Cardiac septum (tissue), 1 donor: Measurements from ENCODE around the gene PLA2G4D. TPM values are rescaled to one million over a fixed set of nuclear protein-coding genes. Genes with fewer than 3 reads are reported as not detected.

ENCODE experiments used
- DNase-seq: peaks from one replicate; pipeline ENCODE4 v3.0.0-alpha.2; 2020; ENCODE audit warnings: low spot score
- intact Hi-C: fragments of 100-400 bp; cut with DNase I; formaldehyde crosslinking; loops from one replicate; pipeline ENCODE4 v1.14.0; 2022
- total RNA-seq: library from RNA; stranded (reverse); fragmentation: NEBNext Ultra II Directional; extraction: Animal tissue kit (Norgen Biotek cat#: 25700); gene quantifications from one replicate; pipeline ENCODE4 v1.2.1, GENCODE V29; 2021
- donor health status: DM: no; HTN: no; CAD: no.

The PLA2G4D gene
- total RNA-seq, 1 donor from 2014 or later: not detected

GRCh38 chr15:42080919-42081830 lies 13.2 kb downstream of the PLA2G4D start:
- intact Hi-C loops: loop anchor here (5.0 kb wide), 1 partner anchor 56 kb away; no protein-coding TSS in a partner anchor
- DNase-seq: no peak

GRCh38 chr15:42080186-42080918 lies 14.0 kb downstream of the PLA2G4D start:
- DNase-seq: peak; percentile 38
- intact Hi-C loops: loop anchor here (5.0 kb wide), 1 partner anchor 57 kb away; no protein-coding TSS in a partner anchor

GRCh38 chr15:42079401-42079908 lies 14.9 kb downstream of the PLA2G4D start:
- DNase-seq: peak; percentile 53
- intact Hi-C loops: no loop called here

GRCh38 chr15:42078903-42079302 lies 15.5 kb downstream of the PLA2G4D start:
- intact Hi-C loops: no loop called here
- no peak for DNase-seq

- peak; percentile 9 for DNase-seq
- intact Hi-C loops: no loop called here
Measured at GRCh38 chr15:42077689-42078088, 16.7 kb downstream of the PLA2G4D start.

GRCh38 chr15:42073418-42073817 lies 20.9 kb downstream of the PLA2G4D start:
- peak; percentile 33 for DNase-seq
- intact Hi-C loops: no loop called here

GRCh38 chr15:42072141-42072685 lies 22.1 kb downstream of the PLA2G4D start:
- intact Hi-C loops: no loop called here
- DNase-seq: peak; percentile 12

- DNase-seq: peak; percentile 51
- intact Hi-C loops: no loop called here
Measured at GRCh38 chr15:42071717-42072116, 22.6 kb downstream of the PLA2G4D start.

GRCh38 chr15:42070976-42071350 lies 23.4 kb downstream of the PLA2G4D start:
- DNase-seq: peak; percentile 74
- intact Hi-C loops: no loop called here

- peak; percentile 53 for DNase-seq
- intact Hi-C loops: no loop called here
Measured at GRCh38 chr15:42070279-42070975, 23.9 kb downstream of the PLA2G4D start.

- intact Hi-C loops: loop anchor here (5.0 kb wide), 1 partner anchor 68 kb away; no protein-coding TSS in a partner anchor
- DNase-seq: peak; percentile 60
Measured at GRCh38 chr15:42069496-42070278, 24.7 kb downstream of the PLA2G4D start.

- DNase-seq: no peak
- intact Hi-C loops: loop anchor here (5.0 kb wide), 1 partner anchor 68 kb away; no protein-coding TSS in a partner anchor
Measured at GRCh38 chr15:42069025-42069424, 25.3 kb downstream of the PLA2G4D start.

GRCh38 chr15:42068601-42069000 lies 25.8 kb downstream of the PLA2G4D start:
- intact Hi-C loops: loop anchor here (5.0 kb wide), 1 partner anchor 69 kb away; no protein-coding TSS in a partner anchor
- DNase-seq: peak; percentile 77

- DNase-seq: peak; percentile 33
- intact Hi-C loops: loop anchor here (5.0 kb wide), 1 partner anchor 70 kb away; no protein-coding TSS in a partner anchor
Measured at GRCh38 chr15:42066764-42067415, 27.5 kb downstream of the PLA2G4D start.

- DNase-seq: peak; percentile 12
- intact Hi-C loops: loop anchor here (5.0 kb wide), 1 partner anchor 72 kb away; no protein-coding TSS in a partner anchor
Measured at GRCh38 chr15:42065468-42065867, 28.9 kb downstream of the PLA2G4D start.

- intact Hi-C loops: loop anchor here (5.0 kb wide), 1 partner anchor 72 kb away; no protein-coding TSS in a partner anchor
- DNase-seq: peak; percentile 56
Measured at GRCh38 chr15:42065033-42065432, 29.3 kb downstream of the PLA2G4D start.

GRCh38 chr15:42064271-42064670 lies 30.1 kb downstream of the PLA2G4D start:
- DNase-seq: peak; percentile 15
- intact Hi-C loops: no loop called here
